NK-92 (cell line): ENCODE measurements around the gene GALNT12.

Experiments used
- DNase-seq: peaks from one replicate; lab custom pipeline; 2025; ENCODE audit not compliant: unreplicated experiment; lab: John Stamatoyannopoulos, UW

Gene GALNT12

DNA sequence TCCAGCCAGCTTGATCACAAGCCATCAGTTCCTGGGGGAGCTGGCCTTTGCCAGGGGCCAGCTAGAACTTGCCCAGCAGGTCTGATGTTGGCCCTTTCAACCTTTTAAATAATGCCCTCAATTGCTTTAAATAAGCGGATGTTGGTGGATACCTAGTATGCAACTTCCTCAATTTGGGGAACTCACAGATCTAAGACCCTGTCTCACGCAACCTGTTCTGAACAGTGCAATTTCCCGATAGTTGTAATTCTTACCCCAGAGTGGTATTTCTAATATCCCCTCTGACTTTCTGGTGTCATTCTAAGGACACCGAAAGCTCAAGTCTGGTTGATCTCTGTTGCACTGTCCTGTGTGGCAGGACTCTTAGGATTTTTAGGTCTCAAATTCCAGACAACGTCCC, 23.1 kb downstream of the GALNT12 start:
- no peak for DNase-seq

DNA sequence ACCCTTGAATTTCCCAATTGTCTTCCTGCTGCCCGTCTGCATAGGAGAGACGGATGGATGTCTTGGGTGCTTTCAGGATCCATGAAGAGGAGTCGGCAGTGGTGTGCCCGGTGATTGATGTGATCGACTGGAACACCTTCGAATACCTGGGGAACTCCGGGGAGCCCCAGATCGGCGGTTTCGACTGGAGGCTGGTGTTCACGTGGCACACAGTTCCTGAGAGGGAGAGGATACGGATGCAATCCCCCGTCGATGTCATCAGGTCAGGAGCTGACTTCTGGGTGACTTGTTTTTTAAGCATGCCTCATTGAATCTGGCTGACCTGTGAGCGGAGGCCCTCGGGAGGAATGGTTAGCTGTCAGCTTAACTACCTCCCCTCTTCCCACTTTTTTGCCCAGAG, 24.2 kb downstream of the GALNT12 start:
- DNase-seq: no peak

DNA sequence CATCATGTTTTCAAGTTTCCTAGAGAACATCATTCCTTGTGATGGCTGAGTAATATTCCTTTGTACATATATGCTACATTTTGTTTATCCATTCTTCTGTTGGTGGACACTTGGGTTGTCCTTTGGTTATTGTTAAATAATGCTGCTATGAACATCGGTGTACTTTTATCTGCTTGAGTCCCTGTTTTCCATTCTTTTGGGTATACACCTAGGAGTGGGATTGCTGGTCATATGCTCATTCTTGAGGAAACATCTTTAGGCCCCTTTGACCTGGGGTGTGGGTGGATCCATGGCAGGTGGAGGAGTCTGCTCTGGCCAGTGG, 25.3 kb downstream of the GALNT12 start:
- DNase-seq: no peak

- no peak for DNase-seq
These were observed 25.9 kb downstream of the GALNT12 start for GRCh38 chr9:98833090-98833956.

- DNase-seq: no peak
These were observed 26.9 kb downstream of the GALNT12 start for GRCh38 chr9:98834386-98834785.

- DNase-seq: no peak
These were observed 28.7 kb downstream of the GALNT12 start for GRCh38 chr9:98836206-98836605.

GRCh38 chr9:98837516-98837915, 30.0 kb downstream of the GALNT12 start:
- no peak for DNase-seq

DNA sequence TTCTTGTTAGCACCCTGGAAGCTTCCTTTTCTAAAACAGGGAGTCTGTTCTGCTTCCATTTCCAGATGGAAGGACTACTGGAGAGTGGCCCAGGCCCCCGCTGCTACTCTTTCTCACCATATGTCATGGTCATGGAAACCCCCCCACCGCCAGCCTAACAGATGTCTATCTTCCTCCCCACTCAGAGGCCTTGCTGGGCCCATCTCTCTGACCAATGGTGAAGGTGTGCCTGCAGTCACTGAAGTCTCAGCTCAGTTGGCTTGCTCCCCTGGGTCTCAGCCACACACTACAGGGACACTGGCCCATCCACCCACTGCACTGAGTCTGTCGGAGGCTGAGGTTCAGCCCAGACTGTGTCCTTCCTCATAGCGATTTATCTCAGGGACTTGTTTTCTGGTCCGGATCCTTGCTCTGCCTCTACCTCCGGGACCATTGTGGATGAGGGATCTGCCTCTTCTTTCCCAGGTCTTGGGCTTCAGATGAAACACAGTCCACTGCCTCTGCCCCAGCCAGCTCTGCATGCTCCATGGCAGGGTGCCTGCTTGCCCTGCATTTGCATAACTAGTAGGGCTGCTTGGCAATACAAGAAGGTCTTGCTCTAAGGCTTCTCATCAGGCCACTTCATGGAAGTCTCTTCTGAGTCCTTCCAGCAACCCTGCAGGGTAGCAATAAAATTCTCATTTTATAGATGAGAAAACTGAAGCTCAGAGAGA, 30.8 kb downstream of the GALNT12 start:
- DNase-seq: no peak

DNA sequence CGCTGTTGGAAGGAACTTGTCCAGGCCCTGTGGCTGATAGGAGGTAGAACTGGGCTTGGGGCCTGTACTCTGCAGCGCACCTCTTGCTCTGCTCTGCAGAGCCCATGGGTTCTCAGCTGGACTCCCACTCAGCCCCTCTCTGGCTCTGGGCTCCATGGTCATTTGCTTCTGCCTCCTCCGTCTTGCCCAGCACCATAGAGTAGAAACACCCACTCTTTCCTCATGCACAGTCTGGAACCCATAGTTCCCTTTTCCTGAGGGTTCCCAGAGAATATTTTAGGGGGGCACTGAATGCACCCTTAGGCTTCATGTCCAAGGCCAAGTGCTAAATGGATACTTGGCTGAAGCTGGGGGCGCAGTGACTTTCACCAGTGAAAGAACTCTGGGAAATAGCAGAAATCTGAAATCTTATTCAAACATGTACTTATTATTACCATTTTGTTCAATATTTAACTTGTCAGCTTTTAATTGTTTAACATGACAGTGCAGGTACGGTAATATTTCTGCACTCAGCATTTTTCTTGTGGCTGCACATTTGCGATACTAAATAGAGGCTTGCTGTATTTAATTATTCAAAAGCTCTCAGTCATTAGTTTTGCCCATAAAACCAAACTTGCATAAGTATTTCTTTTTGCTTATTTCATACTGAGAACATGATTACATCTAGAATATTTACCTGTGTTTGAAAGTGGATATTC, 31.5 kb downstream of the GALNT12 start:
- no peak for DNase-seq

DNA sequence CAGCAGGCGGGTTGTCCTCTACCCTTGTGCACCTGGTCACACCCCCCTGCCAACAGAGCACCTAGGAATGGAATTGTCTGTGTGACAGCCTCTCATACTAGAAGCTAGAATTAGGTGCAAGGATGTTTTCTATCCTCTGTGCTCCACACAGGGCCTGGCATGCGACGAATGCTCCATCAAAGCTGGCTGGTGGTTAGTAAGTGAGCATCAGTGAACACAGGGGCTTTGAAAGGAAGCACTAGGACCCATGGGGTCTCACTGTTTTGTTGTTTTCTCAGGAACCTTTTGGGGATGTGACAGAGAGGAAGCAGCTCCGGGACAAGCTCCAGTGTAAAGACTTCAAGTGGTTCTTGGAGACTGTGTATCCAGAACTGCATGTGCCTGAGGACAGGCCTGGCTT, 32.3 kb downstream of the GALNT12 start:
- DNase-seq: no peak

- DNase-seq: no peak
These were observed 35.0 kb downstream of the GALNT12 start for GRCh38 chr9:98842510-98842909.

DNA sequence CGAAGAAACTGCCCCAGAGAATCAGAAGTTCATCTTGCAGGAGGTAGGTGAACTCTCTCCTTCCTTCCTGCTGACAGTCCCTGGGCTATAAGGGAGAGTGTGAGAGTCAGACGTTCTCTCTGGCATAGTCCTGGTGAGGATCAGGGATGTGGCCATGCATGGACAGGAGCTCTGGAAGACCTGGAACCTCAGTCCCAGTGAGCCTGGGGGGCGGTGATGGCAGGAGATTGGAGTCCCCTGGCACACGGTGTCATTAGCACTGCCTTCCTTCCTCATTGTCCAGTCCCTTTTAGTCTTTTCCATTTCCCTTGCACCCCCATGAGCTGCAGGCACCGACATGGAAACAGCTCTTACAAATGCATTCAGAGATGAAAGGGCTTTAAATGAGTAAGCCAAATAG, 38.6 kb downstream of the GALNT12 start:
- no peak for DNase-seq

DNA sequence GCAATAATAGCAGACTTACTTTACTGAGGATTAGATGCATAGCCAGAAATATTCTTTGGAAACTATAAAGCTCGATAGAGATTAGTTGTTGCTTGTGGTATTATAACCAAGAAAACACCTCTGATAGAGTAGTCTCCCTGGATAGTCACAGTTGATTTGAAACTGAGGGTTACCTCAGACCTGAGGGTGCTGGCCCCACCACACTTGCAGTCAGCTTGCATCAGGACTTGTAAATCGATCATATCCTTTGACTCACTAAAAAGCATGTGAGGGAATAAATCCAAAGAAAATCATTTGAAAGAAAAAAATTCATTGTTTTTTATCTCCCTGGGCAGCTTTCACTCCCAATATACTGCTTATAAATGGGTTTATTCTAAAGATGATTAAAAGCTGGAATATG, 39.4 kb downstream of the GALNT12 start:
- DNase-seq: no peak

DNA sequence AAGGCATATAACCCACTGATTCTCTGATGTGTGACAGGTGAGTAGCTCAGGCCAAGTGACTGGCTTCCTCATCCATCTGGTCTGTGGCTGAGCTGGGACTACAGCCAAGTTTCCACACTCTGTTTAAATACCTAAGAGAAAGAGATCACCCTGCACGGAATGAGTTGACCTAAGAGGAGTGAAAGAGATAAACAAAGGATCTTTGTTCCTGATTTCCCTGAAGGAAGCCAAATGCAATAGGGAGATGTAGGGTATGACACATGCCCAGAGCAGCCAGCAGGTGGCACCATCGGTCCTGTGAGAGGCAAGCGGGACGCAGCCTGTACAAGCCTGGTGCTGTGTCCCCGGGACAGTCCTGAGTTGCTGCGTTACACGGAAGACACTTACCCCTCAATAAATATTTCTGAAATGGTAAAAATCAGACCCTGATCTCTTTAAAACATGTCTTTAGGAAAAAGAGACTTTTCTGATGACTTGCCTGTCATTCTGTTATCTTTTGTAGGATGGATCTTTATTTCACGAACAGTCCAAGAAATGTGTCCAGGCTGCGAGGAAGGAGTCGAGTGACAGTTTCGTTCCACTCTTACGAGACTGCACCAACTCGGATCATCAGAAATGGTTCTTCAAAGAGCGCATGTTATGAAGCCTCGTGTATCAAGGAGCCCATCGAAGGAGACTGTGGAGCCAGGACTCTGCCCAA, 41.1 kb downstream of the GALNT12 start:
- no peak for DNase-seq

DNA sequence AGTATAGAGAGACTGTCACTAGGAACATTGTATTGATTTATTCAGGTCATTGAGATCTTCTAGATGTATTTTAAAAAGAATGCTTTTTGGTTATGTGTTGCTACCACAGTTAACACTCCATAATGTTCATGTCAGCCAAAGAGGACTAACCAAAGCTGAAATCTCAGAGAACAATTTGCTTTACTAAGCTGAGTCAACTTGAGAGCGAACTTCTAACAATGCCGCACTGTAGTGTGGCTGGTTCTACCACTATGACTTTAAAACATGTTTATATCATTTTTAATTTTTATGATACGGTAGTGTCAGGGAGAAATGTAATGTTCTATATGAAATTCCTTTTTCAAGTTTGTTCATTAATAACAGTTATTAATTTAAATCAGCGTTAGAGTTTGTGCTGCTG, 42.1 kb downstream of the GALNT12 start:
- no peak for DNase-seq

- DNase-seq: no peak
These were observed 43.6 kb downstream of the GALNT12 start for GRCh38 chr9:98850851-98851729.

DNA sequence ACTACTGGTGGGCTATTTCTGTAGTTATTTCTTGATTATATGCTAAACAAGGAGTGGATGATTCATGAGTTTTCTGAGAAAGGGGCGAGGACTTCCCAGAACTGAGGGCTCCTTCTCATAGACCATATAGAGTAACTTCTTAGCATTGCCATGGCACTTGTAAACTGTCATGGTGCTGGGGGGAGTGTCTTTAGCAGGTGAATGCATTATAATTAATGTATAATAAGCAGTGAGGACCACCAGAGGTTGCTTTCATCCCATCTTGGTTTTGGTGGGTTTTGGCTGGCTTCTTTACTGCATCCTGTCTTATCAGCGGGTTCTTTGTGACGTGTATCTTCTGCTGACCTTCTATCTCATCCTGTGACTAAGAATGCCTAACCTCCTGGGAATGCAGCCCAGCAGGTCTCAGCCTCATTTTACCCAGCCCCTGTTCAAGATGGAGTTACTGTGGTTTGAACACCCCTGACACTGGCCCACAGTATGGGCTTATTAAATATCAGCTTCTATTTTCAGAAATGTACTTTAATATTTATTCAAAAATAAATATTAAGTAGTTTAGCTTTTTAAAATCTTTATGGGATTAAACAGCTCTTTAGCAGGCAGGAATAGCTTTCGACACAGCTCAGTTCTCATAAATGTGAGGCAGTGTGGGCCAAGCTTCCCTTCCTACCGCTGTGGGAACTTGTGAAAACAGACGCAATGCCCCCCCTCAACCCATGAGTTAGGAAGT, 44.4 kb downstream of the GALNT12 start:
- DNase-seq: no peak

GRCh38 chr9:98852460-98852734, 44.9 kb downstream of the GALNT12 start:
- DNase-seq: no peak

GRCh38 chr9:98852961-98853360, 45.5 kb downstream of the GALNT12 start:
- DNase-seq: no peak

DNA sequence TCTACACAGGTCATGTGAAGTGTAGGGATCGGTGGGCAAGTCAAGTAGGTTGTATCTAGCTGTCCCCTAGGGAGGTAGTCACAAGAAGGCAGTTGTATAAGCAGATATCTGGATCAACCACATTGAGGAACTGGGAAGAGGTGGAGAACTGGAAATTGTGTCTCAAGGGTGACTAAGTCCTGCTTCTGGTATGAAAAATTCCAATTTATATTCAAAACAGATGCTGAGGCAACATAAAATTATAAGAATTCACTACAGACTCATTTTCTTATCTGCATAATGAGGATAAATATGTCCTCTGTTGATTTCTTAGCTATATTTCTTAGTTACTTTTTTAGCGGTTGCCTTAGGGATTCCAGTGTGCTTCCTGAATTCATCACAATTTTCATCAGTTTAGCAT, 46.8 kb downstream of the GALNT12 start:
- no peak for DNase-seq
